DOHH2 (cell line): ENCODE results near the gene SERPINA5.

Experiments used
- EZH2phosphoT487 ChIP-seq: fragments of 200-600 bp; sonication (generic); IDR thresholded peaks from 2 replicates; pipeline ENCODE4 v1.6.1; 2017; ENCODE audit warnings: borderline replicate concordance, mild to moderate bottlenecking, antibody characterized with exemption, low read length, moderate library complexity, mixed read lengths
- TF ChIP-seq, protein P1 (sequence below): fragments of 200-600 bp; sonication (generic); IDR thresholded peaks from one replicate; pipeline ENCODE4 v1.5.1; 2014; ENCODE audit warnings: antibody characterized with exemption, mild to moderate bottlenecking, low read depth, low read length; ENCODE audit not compliant: poor library complexity, severe bottlenecking

DNA sequence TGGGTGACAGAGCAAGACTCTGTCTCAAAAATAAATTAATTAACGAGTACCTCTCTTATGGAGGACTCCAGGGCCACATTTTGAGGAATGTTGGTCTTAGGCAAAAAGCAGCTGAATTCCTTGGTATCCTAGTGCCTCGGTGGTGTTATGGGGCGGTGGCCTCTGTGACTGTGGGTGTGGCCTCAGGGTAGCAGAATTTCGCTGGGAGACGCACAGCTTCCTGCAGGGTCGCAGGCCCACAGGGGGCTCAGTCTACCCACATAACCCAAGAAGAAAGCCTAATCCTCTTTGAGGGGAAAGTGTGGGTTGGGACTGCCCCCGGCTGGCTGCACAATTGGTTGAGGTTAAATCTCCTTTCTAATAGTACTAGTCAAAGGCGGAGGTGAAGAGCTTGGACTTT, 31.2 kb upstream of the SERPINA5 start:
- TF ChIP-seq, protein P1, sequence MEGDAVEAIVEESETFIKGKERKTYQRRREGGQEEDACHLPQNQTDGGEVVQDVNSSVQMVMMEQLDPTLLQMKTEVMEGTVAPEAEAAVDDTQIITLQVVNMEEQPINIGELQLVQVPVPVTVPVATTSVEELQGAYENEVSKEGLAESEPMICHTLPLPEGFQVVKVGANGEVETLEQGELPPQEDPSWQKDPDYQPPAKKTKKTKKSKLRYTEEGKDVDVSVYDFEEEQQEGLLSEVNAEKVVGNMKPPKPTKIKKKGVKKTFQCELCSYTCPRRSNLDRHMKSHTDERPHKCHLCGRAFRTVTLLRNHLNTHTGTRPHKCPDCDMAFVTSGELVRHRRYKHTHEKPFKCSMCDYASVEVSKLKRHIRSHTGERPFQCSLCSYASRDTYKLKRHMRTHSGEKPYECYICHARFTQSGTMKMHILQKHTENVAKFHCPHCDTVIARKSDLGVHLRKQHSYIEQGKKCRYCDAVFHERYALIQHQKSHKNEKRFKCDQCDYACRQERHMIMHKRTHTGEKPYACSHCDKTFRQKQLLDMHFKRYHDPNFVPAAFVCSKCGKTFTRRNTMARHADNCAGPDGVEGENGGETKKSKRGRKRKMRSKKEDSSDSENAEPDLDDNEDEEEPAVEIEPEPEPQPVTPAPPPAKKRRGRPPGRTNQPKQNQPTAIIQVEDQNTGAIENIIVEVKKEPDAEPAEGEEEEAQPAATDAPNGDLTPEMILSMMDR = no peak
- no peak for TF ChIP-seq EZH2phosphoT487
